Sigmoid colon (tissue), 7 donors: Measurements from ENCODE around the gene SHOC1. TPM values are rescaled to one million over a fixed set of nuclear protein-coding genes. Genes with fewer than 3 reads are reported as not detected.

Source experiments
- DNase-seq: peaks from one replicate; pipeline ENCODE4 v3.0.0-alpha.2; 2019
- H3K27ac ChIP-seq, 4 donors: fragments of 200-600 bp; sonication (generic); one replicate each; pipeline ENCODE4 v1.5.1; 2016 to 2019; ENCODE audit warnings: mild to moderate bottlenecking in 1 of 4
- H3K27me3 ChIP-seq, 3 donors: fragments of 200-600 bp; sonication (generic); one replicate each; pipeline ENCODE4 v1.5.1; 2019; ENCODE audit warnings: mild to moderate bottlenecking in 1 of 3
- H3K36me3 ChIP-seq, 4 donors: fragments of 200-600 bp; sonication (generic); one replicate each; pipeline ENCODE4 v1.5.1; 2016 to 2019
- H3K4me1 ChIP-seq, 4 donors: fragments of 200-600 bp; sonication (generic); one replicate each; pipeline ENCODE4 v1.5.1; 2017 to 2019
- H3K4me3 ChIP-seq, 4 donors: fragments of 200-600 bp; sonication (generic); one replicate each; pipeline ENCODE4 v1.5.1; 2017 to 2019; ENCODE audit warnings: mild to moderate bottlenecking in 2 of 4, moderate library complexity in 1 of 4
- H3K9me3 ChIP-seq, 4 donors: fragments of 200-600 bp in 3 of 4; sonication (generic) in 3 of 4; one replicate each; pipeline versions ENCODE4 v1.5.1 to v1.6.1; 2013 to 2019
- EP300 ChIP-seq, 4 donors: sonication (generic); formaldehyde crosslinking; IDR thresholded peaks; one replicate each; pipeline ENCODE4 v1.6.1; 2017; ENCODE audit warnings: antibody characterized with exemption in 4 of 4
- POLR2A ChIP-seq, 2 donors: fragments of 450-650 bp; IDR thresholded peaks; one replicate each; pipeline ENCODE4 v1.6.1; 2016; ENCODE audit warnings: antibody characterized with exemption in 2 of 2, mild to moderate bottlenecking in 2 of 2, moderate library complexity in 2 of 2
- POLR2AphosphoS5 ChIP-seq, 4 donors: sonication (generic); formaldehyde crosslinking; IDR thresholded peaks; one replicate each; pipeline ENCODE4 v1.6.1; 2017; ENCODE audit warnings: antibody characterized with exemption in 4 of 4
- WGBS, 2 donors: extraction: QIAGEN DNeasy Blood & Tissue Kit; methylation state at CpG; one replicate each; pipeline ENCODE4 v1.1.7; 2013; 5-methylcytosine and 5-hydroxymethylcytosine counted together
- intact Hi-C: fragments of 100-400 bp; cut with DNase I; formaldehyde crosslinking; loops from one replicate; pipeline ENCODE4 v1.15.1; 2023
- polyA plus RNA-seq, 3 donors: library from polyadenylated mRNA; stranded (reverse); fragments of 200-250 nt; gene quantifications; one replicate each; pipeline ENCODE4 v1.2.3, GENCODE V29; 2013
- total RNA-seq, 4 donors: library from RNA; depleted of rRNA; stranded (reverse); fragments of >200 nt; gene quantifications; one replicate each; pipeline ENCODE4 v1.1.0, GENCODE V29; 2016
- TF ChIP-seq, protein P1 (sequence below), 4 experiments: fragments of 450-650 bp in 3 of 4; fragments of 200-600 bp in 1 of 4; IDR thresholded peaks; one replicate each; pipeline ENCODE4 v1.5.1; 2016 to 2019; ENCODE audit warnings: antibody characterized with exemption in 4 of 4, mild to moderate bottlenecking in 3 of 4, moderate library complexity in 2 of 4
- donor health status: healthy with polysubstance abuse.
- donor health status: Bipolar disorder and iron deficiency.
- donor health status: healthy.

The SHOC1 gene
- total and polyA plus RNA-seq, 7 donors: 0.03 TPM; not detected in 6

GRCh38 chr9:111789881-111790280 is 4.9 kb downstream of the SHOC1 start:
- no peak for TF ChIP-seq EP300 (IDR thresholded peaks at IDR 0.05)
- TF ChIP-seq POLR2AphosphoS5 (IDR thresholded peaks at IDR 0.05): no peak
- no peak for TF ChIP-seq POLR2A (IDR thresholded peaks at IDR 0.05)
- TF ChIP-seq, protein P1, sequence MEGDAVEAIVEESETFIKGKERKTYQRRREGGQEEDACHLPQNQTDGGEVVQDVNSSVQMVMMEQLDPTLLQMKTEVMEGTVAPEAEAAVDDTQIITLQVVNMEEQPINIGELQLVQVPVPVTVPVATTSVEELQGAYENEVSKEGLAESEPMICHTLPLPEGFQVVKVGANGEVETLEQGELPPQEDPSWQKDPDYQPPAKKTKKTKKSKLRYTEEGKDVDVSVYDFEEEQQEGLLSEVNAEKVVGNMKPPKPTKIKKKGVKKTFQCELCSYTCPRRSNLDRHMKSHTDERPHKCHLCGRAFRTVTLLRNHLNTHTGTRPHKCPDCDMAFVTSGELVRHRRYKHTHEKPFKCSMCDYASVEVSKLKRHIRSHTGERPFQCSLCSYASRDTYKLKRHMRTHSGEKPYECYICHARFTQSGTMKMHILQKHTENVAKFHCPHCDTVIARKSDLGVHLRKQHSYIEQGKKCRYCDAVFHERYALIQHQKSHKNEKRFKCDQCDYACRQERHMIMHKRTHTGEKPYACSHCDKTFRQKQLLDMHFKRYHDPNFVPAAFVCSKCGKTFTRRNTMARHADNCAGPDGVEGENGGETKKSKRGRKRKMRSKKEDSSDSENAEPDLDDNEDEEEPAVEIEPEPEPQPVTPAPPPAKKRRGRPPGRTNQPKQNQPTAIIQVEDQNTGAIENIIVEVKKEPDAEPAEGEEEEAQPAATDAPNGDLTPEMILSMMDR (IDR thresholded peaks at IDR 0.05): no peak
- no peaks in the 10 kb centered on the region for H3K36me3 ChIP-seq
- 86 to 88% methylated on average over 1 of the region's 1 CpG for whole genome bisulfite sequencing, 2 donors
- intact Hi-C loops: no loop called here
- no peaks in the 10 kb centered on the region for H3K4me1 ChIP-seq
- H3K4me3 ChIP-seq: no peak overlapping the region
- H3K27me3 ChIP-seq: no peaks in the 10 kb centered on the region
- H3K27ac ChIP-seq: no peak overlapping the region
- DNase-seq: no peak
- peaks cover 0 to 2% (median 0%) of the 10 kb centered on the region in 4 donors for H3K9me3 ChIP-seq

- 73 to 85% methylated on average over 2 of the region's 2 CpGs for WGBS, 2 donors
- no peak for DNase-seq
- Histone ChIP-seq H3K4me3 (no peak overlapping the region), H3K4me1 (no peaks in the 10 kb centered on the region), H3K9me3 (peaks cover 0 to 2% (median 0%) of the 10 kb centered on the region in 4 donors), H3K36me3 (no peaks in the 10 kb centered on the region), H3K27ac (no peak overlapping the region), H3K27me3 (no peaks in the 10 kb centered on the region)
- no peak for TF ChIP-seq POLR2AphosphoS5 (IDR thresholded peaks at IDR 0.05)
- no peak for TF ChIP-seq EP300 (IDR thresholded peaks at IDR 0.05)
- TF ChIP-seq POLR2A (IDR thresholded peaks at IDR 0.05): no peak
- TF ChIP-seq, protein P1 (IDR thresholded peaks at IDR 0.05): no peak
- intact Hi-C loops: no loop called here
These were observed 10.9 kb downstream of the SHOC1 start for GRCh38 chr9:111783857-111784256.

GRCh38 chr9:111783424-111783823 is 11.3 kb downstream of the SHOC1 start:
- Histone ChIP-seq H3K36me3 (no peaks in the 10 kb centered on the region), H3K27me3 (no peaks in the 10 kb centered on the region), H3K4me3 (no peak overlapping the region), H3K27ac (no peak overlapping the region), H3K4me1 (no peaks in the 10 kb centered on the region), H3K9me3 (peaks cover 0 to 2% (median 0%) of the 10 kb centered on the region in 4 donors)
- 94 to 98% methylated on average over 2 of the region's 2 CpGs for WGBS, 2 donors
- no peak for DNase-seq
- intact Hi-C loops: no loop called here
- TF ChIP-seq POLR2A (IDR thresholded peaks at IDR 0.05) (no peak), POLR2AphosphoS5 (IDR thresholded peaks at IDR 0.05) (no peak), EP300 (IDR thresholded peaks at IDR 0.05) (no peak)
- TF ChIP-seq, protein P1 (IDR thresholded peaks at IDR 0.05): no peak

GRCh38 chr9:111766066-111766465 is 28.7 kb downstream of the SHOC1 start:
- H3K27me3 ChIP-seq: no peaks in the 10 kb centered on the region
- TF ChIP-seq POLR2A (IDR thresholded peaks at IDR 0.05): no peak
- no peak for TF ChIP-seq EP300 (IDR thresholded peaks at IDR 0.05)
- TF ChIP-seq POLR2AphosphoS5 (IDR thresholded peaks at IDR 0.05): no peak
- TF ChIP-seq, protein P1 (IDR thresholded peaks at IDR 0.05): no peak
- no peak overlapping the region for H3K4me3 ChIP-seq
- no peak for DNase-seq
- no peaks in the 10 kb centered on the region for H3K4me1 ChIP-seq
- intact Hi-C loops: loop anchor here (10.0 kb wide), 1 partner anchor 569 kb away; the partner anchor contains the start of gene PTBP3
- H3K27ac ChIP-seq: no peak overlapping the region
- H3K36me3 ChIP-seq: no peaks in the 10 kb centered on the region
- H3K9me3 ChIP-seq: peaks cover 0 to 5% (median 0%) of the 10 kb centered on the region in 4 donors

- no peak overlapping the region for H3K4me3 ChIP-seq
- intact Hi-C loops: loop anchor here (5.0 to 10.0 kb wide), 3 partner anchors 135 to 572 kb away; partner anchors contain the start of genes PTBP3 and UGCG
- 0% methylated on average over 2 of the region's 2 CpGs for WGBS, 2 donors
These were observed 32.2 kb downstream of the SHOC1 start for GRCh38 chr9:111762556-111762955.

More at GRCh38 chr9:111762556-111762955, 32.2 kb downstream of the SHOC1 start:
- Histone ChIP-seq H3K27ac (no peak overlapping the region), H3K4me1 (peaks cover 0 to 11% (median 1%) of the 10 kb centered on the region in 4 donors), H3K27me3 (no peaks in the 10 kb centered on the region), H3K9me3 (peaks cover 0 to 5% (median 0%) of the 10 kb centered on the region in 4 donors), H3K36me3 (no peaks in the 10 kb centered on the region)
- TF ChIP-seq POLR2A (IDR thresholded peaks at IDR 0.05) (no peak), POLR2AphosphoS5 (IDR thresholded peaks at IDR 0.05) (no peak), EP300 (IDR thresholded peaks at IDR 0.05) (no peak)
- TF ChIP-seq, protein P1 (IDR thresholded peaks at IDR 0.05): no peak
- no peak for DNase-seq
